KMS-11 (cell line): ENCODE results near the gene TMEM161B.

Source experiments
- H2AFZ ChIP-seq: fragments of 200-600 bp; sonication (generic); 2 replicates; pipeline ENCODE4 v1.6.1; 2016; ENCODE audit warnings: antibody characterized with exemption, mixed run types, low read depth
- H3K27ac ChIP-seq: fragments of 200-600 bp; sonication (generic); 2 replicates; pipeline ENCODE4 v1.6.1; 2016; ENCODE audit warnings: mild to moderate bottlenecking, mixed run types
- H3K27me3 ChIP-seq: fragments of 200-600 bp; sonication (generic); 2 replicates; pipeline ENCODE4 v1.6.1; 2017; ENCODE audit warnings: mild to moderate bottlenecking, low read depth, mixed run types, moderate library complexity; ENCODE audit not compliant: insufficient read depth
- H3K36me3 ChIP-seq: fragments of 200-600 bp; sonication (generic); 2 replicates; pipeline ENCODE4 v1.6.1; 2017; ENCODE audit warnings: mild to moderate bottlenecking, mixed run types; ENCODE audit not compliant: insufficient read depth
- H3K4me1 ChIP-seq: fragments of 200-600 bp; sonication (generic); 2 replicates; pipeline ENCODE4 v1.6.1; 2016; ENCODE audit warnings: mild to moderate bottlenecking, low read depth, mixed run types; ENCODE audit not compliant: poor library complexity, severe bottlenecking
- H3K4me2 ChIP-seq: fragments of 200-600 bp; sonication (generic); 2 replicates; pipeline ENCODE4 v1.7.0; 2016; ENCODE audit warnings: mild to moderate bottlenecking, mixed run types
- H3K4me3 ChIP-seq: fragments of 200-600 bp; sonication (generic); IDR thresholded peaks from 2 replicates; pipeline ENCODE4 v1.6.1; 2017; ENCODE audit warnings: low read depth, low read length, mixed read lengths; ENCODE audit not compliant: insufficient read depth
- H3K79me2 ChIP-seq: fragments of 200-600 bp; sonication (generic); 2 replicates; pipeline ENCODE4 v1.6.1; 2016; ENCODE audit warnings: low read depth, mixed run types; ENCODE audit not compliant: insufficient read depth
- H3K9ac ChIP-seq: fragments of 200-600 bp; sonication (generic); 2 replicates; pipeline ENCODE4 v1.6.1; 2016; ENCODE audit warnings: mild to moderate bottlenecking, mixed run types
- H4K20me1 ChIP-seq: fragments of 200-600 bp; sonication (generic); 2 replicates; pipeline ENCODE4 v1.6.1; 2016; ENCODE audit warnings: mild to moderate bottlenecking, mixed run types; ENCODE audit not compliant: insufficient read depth
- TF ChIP-seq, protein P1 (sequence below): fragments of 200-600 bp; sonication (generic); conservative IDR thresholded peaks from 2 replicates; pipeline ENCODE4 v1.6.1; 2017; ENCODE audit warnings: low read depth, mild to moderate bottlenecking, antibody characterized with exemption, low read length, moderate library complexity, mixed read lengths

TMEM161B gene

DNA sequence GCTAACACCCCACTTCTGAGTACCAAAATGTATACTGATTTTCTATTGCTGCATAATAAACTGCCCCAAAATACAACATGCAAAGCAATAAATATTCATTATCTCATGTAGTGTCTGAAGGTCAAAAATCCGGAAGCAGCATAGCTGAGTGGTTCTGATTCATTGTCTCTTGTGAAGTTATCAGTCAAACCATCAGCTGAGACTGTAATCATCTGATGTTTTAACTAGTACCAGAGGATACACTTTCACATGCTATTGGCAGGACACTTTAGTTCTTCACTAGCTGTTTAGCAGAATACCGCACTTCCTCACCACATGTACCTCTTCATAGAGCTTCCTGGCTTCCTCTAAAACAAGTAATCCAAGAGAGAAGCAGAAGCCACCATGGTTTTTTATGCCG is 12.7 kb upstream of the TMEM161B start:
- no peak overlapping the region for H3K4me3 ChIP-seq
- H3K27me3 ChIP-seq = no peaks in the 10 kb centered on the region
- H3K9ac ChIP-seq = no peak overlapping the region
- H3K36me3 ChIP-seq = no peaks in the 10 kb centered on the region
- H2AFZ ChIP-seq = no peak overlapping the region
- no peaks in the 10 kb centered on the region for H3K79me2 ChIP-seq
- H3K4me1 ChIP-seq = no peaks in the 10 kb centered on the region
- TF ChIP-seq, protein P1, sequence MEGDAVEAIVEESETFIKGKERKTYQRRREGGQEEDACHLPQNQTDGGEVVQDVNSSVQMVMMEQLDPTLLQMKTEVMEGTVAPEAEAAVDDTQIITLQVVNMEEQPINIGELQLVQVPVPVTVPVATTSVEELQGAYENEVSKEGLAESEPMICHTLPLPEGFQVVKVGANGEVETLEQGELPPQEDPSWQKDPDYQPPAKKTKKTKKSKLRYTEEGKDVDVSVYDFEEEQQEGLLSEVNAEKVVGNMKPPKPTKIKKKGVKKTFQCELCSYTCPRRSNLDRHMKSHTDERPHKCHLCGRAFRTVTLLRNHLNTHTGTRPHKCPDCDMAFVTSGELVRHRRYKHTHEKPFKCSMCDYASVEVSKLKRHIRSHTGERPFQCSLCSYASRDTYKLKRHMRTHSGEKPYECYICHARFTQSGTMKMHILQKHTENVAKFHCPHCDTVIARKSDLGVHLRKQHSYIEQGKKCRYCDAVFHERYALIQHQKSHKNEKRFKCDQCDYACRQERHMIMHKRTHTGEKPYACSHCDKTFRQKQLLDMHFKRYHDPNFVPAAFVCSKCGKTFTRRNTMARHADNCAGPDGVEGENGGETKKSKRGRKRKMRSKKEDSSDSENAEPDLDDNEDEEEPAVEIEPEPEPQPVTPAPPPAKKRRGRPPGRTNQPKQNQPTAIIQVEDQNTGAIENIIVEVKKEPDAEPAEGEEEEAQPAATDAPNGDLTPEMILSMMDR = no peak
- no peak overlapping the region for H3K4me2 ChIP-seq
- no peak overlapping the region for H3K27ac ChIP-seq
- no peaks in the 10 kb centered on the region; the same call in 1 of the 2 replicates for H4K20me1 ChIP-seq

DNA sequence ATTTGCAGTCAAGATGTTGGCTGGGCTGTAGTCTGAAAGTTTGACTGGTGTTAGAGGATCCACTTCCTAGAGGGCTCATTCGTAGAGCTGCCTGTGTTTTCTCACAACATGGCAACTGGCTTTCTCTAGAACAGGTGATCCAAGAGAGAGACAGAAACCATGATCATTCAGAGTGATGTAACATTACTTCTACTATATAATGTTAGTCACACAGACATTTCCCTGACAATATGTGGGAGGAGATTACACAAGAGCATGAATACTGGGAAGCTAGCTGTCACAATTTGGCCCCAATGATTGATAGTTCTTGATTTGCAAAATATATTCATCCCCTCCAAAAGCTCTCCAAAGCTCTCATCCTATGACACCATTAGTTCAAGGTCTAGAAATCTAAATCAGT is 10.9 kb upstream of the TMEM161B start:
- Histone ChIP-seq H3K27me3 (no peaks in the 10 kb centered on the region), H3K27ac (no peak overlapping the region), H3K4me1 (no peaks in the 10 kb centered on the region), H4K20me1 (no peaks in the 10 kb centered on the region; the same call in 1 of the 2 replicates), H2AFZ (no peak overlapping the region), H3K4me2 (no peak overlapping the region), H3K79me2 (no peaks in the 10 kb centered on the region), H3K9ac (no peak overlapping the region), H3K36me3 (no peaks in the 10 kb centered on the region), H3K4me3 (no peak overlapping the region)
- TF ChIP-seq, protein P1 = no peak

DNA sequence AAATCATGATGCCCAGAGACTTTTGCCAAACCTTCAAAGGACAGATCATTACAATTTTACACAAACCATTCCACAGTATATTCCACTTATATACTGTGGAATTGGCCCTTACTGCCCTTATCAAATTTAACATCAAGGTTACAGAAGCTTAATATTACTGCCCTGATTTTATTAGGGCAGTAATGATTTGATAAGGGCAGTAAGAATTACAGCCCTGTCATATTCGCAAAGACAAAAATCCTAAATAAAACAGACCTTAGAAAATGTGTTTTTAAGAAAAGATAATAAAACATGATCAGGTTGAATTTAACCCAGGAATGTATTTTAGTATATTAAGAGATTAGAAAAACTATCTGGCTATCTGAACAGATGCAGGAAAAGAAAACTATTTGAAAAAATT is 7.7 kb upstream of the TMEM161B start:
- H3K36me3 ChIP-seq = no peaks in the 10 kb centered on the region

DNA sequence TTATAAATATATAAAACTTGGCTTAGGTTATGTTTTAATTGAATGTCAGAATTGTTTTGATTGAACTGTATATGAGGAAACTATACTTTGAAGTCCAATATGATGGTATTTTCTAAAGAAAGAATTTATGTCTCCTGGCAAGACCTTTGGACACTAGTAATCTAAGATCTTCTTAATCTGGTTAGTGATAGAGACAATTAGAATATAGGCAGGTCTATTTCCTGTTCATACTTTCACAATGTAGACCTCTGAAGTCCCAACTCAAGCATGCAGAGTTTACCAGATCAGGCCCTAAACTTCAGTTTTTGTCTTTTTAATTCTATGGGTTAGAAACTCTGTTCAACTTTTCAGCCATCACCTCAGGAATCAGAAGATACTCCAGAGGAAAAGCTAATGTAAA is 6.9 kb upstream of the TMEM161B start:
- TF ChIP-seq, protein P1 = no peak

More for the DNA sequence above, 7.7 kb upstream of the TMEM161B start:
- no peaks in the 10 kb centered on the region for H3K27me3 ChIP-seq
- H3K9ac ChIP-seq = no peak overlapping the region
- H3K27ac ChIP-seq = no peak overlapping the region
- TF ChIP-seq, protein P1 = no peak
- no peaks in the 10 kb centered on the region; the same call in 1 of the 2 replicates for H4K20me1 ChIP-seq
- H2AFZ ChIP-seq = no peak overlapping the region
- no peaks in the 10 kb centered on the region for H3K79me2 ChIP-seq
- no peak overlapping the region for H3K4me2 ChIP-seq
- H3K4me1 ChIP-seq = no peaks in the 10 kb centered on the region
- H3K4me3 ChIP-seq = no peak overlapping the region

More for the DNA sequence above, 6.9 kb upstream of the TMEM161B start:
- Histone ChIP-seq H3K79me2 (no peaks in the 10 kb centered on the region; the same call in 1 of the 2 replicates), H2AFZ (no peak overlapping the region), H3K27ac (no peak overlapping the region), H3K9ac (no peak overlapping the region), H4K20me1 (no peaks in the 10 kb centered on the region; the same call in 1 of the 2 replicates), H3K27me3 (no peaks in the 10 kb centered on the region), H3K4me1 (peaks cover 7% of the 10 kb centered on the region), H3K36me3 (no peaks in the 10 kb centered on the region), H3K4me2 (no peak overlapping the region), H3K4me3 (no peak overlapping the region)
